HL-60 (cell line): ENCODE data around the gene SCIMP.

Experiments used
- GABPA ChIP-seq: IDR thresholded peaks from 2 replicates; pipeline ENCODE4 v1.6.1; 2012; ENCODE audit warnings: low read depth
- POLR2AphosphoS5 ChIP-seq: IDR thresholded peaks from 2 replicates; pipeline ENCODE4 v1.6.1; 2012; ENCODE audit warnings: low read depth
- REST ChIP-seq: IDR thresholded peaks from 2 replicates; pipeline ENCODE4 v1.6.1; 2012; ENCODE audit warnings: low read depth; ENCODE audit not compliant: insufficient replicate concordance
- SPI1 ChIP-seq: IDR thresholded peaks from 2 replicates; pipeline ENCODE4 v1.6.1; 2012; ENCODE audit warnings: low read depth, mild to moderate bottlenecking, borderline replicate concordance
- TF ChIP-seq, protein P1 (sequence below): IDR thresholded peaks from one replicate; pipeline ENCODE4 v1.5.1; 2011; ENCODE audit warnings: low read length, control low read depth, inconsistent platforms; ENCODE audit not compliant: insufficient read depth

DNA sequence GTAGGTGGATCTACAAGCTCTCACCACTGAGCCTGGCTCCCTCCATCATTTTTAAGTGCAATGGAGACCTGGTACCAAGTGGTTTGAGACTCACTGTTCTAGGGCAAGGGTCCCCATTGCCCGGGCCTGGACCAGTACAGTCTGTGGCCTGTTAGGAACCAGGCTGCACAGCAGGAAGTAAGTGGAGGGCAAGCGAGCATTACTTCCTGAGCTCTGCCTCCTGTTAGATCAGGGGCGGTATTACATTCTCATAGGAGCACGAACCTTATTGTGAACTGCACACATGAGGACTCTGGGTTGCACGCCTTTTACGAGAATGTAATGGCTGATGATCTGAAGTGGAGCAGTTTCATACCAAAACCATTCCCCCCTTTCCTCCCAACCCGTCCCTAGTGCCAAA, 36.2 kb downstream of the SCIMP start:
- TF ChIP-seq, protein P1, sequence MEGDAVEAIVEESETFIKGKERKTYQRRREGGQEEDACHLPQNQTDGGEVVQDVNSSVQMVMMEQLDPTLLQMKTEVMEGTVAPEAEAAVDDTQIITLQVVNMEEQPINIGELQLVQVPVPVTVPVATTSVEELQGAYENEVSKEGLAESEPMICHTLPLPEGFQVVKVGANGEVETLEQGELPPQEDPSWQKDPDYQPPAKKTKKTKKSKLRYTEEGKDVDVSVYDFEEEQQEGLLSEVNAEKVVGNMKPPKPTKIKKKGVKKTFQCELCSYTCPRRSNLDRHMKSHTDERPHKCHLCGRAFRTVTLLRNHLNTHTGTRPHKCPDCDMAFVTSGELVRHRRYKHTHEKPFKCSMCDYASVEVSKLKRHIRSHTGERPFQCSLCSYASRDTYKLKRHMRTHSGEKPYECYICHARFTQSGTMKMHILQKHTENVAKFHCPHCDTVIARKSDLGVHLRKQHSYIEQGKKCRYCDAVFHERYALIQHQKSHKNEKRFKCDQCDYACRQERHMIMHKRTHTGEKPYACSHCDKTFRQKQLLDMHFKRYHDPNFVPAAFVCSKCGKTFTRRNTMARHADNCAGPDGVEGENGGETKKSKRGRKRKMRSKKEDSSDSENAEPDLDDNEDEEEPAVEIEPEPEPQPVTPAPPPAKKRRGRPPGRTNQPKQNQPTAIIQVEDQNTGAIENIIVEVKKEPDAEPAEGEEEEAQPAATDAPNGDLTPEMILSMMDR, result no peak
- TF ChIP-seq GABPA, result no peak
- no peak for TF ChIP-seq POLR2AphosphoS5
- no peak for TF ChIP-seq SPI1
- no peak for TF ChIP-seq REST
